ENCODE measurements around the gene CRTAP. TPM values are rescaled to one million over a fixed set of nuclear protein-coding genes. Genes with fewer than 3 reads are reported as not detected.
A peak's percentile ranks its signal among the peaks of the same experiment; 100 is the strongest.

The CRTAP gene
- total RNA-seq, 1 donor from 2014 or later, result 221 TPM

- DNase-seq (no peak), ATAC-seq (no peak)
- Histone ChIP-seq H3K4me3 (no peak overlapping the region), H3K9me3 (no peaks in the 10 kb centered on the region), H3K27ac (no peak overlapping the region), H3K36me3 (no peaks in the 10 kb centered on the region), H3K27me3 (no peaks in the 10 kb centered on the region), H3K4me1 (peaks cover 19% of the 10 kb centered on the region)
- TF ChIP-seq CTCF (IDR thresholded peaks at IDR 0.05), result no peak
- intact Hi-C loops (cut with DNase I), result no loop called here
Measured at GRCh38 chr3:33111581-33111980, 2.2 kb upstream of the CRTAP start.

DNA sequence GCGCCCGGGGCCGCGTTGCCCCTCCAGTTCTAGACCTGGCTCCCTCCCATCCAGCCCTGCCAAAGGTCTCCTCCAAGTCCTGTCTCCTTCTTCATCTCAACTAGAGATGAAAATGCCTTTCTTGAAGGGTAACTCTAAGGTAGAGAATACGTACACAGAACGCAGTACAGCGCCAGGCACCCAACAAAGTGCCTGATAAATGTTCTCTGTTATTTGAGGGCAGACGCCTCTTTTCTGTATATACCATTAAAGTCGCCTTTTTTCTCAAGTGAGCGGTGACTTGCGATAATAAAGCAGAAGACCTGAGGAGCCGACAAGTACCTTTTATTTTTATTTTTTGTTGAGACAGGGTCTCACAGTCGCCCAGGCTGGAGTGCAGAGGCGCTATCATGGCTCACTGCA, 809 bp downstream of the CRTAP start:
- Histone ChIP-seq H3K27me3 (no peaks in the 10 kb centered on the region), H3K4me3 (peak overlapping the region; percentile 89), H3K36me3 (no peaks in the 10 kb centered on the region), H3K27ac (peak overlapping the region; percentile 97), H3K4me1 (peaks cover 22% of the 10 kb centered on the region), H3K9me3 (no peaks in the 10 kb centered on the region)
- no peak for DNase-seq
- no peak for TF ChIP-seq CTCF (IDR thresholded peaks at IDR 0.05)
- intact Hi-C loops (cut with DNase I), result no loop called here
- ATAC-seq, result no peak

- DNase-seq, result peak; percentile 76
- Histone ChIP-seq H3K4me1 (peaks cover 22% of the 10 kb centered on the region), H3K36me3 (peaks cover 1% of the 10 kb centered on the region), H3K27ac (peak overlapping the region; percentile 97), H3K27me3 (no peaks in the 10 kb centered on the region), H3K9me3 (no peaks in the 10 kb centered on the region), H3K4me3 (peak overlapping the region; percentile 89)
- TF ChIP-seq CTCF (IDR thresholded peaks at IDR 0.05), result no peak
- intact Hi-C loops (cut with DNase I), result no loop called here
- peak; percentile 63 for ATAC-seq
Measured at GRCh38 chr3:33115024-33115768, 1.4 kb downstream of the CRTAP start.

DNA sequence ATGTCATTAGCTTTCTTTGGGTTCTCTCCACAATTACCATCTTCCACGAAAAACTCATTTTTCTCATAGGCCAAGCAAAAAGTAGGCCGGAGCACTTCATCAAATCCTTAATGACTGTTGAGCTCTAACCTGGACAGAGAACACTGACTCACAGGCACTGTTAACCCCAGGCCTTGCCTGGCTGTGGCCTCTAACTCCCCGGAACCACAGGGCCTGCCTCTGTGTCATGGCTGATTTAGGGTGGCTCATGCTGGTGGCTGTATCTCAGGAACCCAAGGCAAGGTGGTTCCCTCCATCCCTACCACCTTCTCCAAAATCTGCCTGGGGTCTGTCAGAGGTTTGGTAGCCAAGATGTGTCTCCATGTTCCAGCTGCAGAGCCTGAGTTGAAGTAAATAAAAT, 3.6 kb downstream of the CRTAP start:
- DNase-seq, result no peak
- intact Hi-C loops (cut with DNase I), result no loop called here
- Histone ChIP-seq H3K4me1 (peaks cover 22% of the 10 kb centered on the region), H3K9me3 (no peaks in the 10 kb centered on the region), H3K27ac (no peak overlapping the region), H3K27me3 (no peaks in the 10 kb centered on the region), H3K4me3 (no peak overlapping the region), H3K36me3 (peaks cover 23% of the 10 kb centered on the region)
- no peak for ATAC-seq
- no peak for TF ChIP-seq CTCF (IDR thresholded peaks at IDR 0.05)

DNA sequence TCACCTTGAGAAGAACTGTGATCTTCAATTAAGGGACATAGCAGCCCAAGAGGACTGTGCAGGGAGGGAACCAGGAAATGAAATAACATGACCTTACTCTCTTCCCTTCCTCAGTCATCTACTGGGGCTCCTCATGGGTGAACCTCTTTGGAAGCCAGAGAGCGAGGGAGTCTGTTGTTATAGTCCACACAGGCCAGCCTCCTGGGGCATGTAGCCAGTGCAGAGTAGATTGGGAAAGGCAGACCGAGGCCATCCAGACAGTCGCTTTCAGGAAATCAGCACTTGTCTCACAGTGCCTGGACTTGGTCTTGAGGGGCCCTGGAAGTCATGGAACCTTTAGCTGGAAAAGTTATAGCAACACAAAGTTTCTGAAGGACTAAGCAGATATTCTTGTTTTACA, 6.1 kb downstream of the CRTAP start:
- Histone ChIP-seq H3K36me3 (peaks cover 42% of the 10 kb centered on the region), H3K27me3 (no peaks in the 10 kb centered on the region), H3K27ac (no peak overlapping the region), H3K9me3 (no peaks in the 10 kb centered on the region), H3K4me3 (no peak overlapping the region), H3K4me1 (peaks cover 18% of the 10 kb centered on the region)
- TF ChIP-seq CTCF (IDR thresholded peaks at IDR 0.05), result no peak
- intact Hi-C loops (cut with DNase I), result no loop called here
- DNase-seq (no peak), ATAC-seq (no peak)
